NCI-H2029 (cell line): ENCODE measurements around the gene TRH.
"Not testable (repeated sequence)": the region's sequence is repeated elsewhere in the genome, so short reads cannot be mapped to it uniquely, and the experiment has no call there.

ENCODE experiments used
- DNase-seq: peaks from one replicate; lab custom pipeline; 2025; lab: John Stamatoyannopoulos, UW

The TRH gene

DNA sequence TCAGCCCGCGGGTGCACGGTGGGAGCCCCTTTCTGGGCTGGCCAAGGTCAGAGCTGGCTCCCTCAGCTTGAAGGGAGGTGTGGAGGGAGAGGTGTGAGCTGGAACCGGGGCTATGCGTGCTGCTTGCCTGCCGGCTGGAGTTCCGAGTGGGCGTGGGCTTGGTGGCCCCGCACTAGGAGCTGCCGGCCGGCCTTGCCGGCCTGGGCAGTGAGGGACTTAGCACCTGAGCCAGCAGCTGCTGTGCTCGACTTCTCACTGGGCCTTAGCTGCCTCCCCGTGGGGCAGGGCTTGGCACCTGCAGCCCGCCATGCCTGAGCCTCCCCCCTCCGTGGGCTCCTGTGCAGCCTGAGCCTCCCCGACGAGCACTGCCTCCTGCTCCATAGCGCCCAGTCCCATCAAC, 36.0 kb downstream of the TRH start:
- DNase-seq = no peak

GRCh38 chr3:130012108-130012507, 37.6 kb downstream of the TRH start:
- not testable (repeated sequence) for DNase-seq

DNA sequence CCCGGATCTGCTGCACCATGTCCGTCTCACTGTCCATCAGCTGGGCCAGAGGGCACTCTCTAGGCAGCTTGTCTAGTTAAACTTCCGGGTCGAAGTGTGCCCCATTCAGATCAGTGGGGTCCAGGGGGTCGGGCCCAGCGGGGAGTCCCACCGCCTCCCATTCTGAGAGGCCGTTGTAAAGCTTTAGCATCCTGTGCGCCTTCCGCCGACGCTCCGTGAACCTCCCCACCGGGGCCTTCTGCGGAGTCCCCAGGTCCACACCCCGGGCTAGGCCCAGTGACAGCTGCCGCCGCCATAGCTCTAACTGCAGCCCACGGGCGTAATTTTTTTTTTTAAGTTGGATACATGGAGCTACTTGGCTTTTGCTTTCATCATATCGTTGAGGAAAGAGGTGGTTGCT, 38.7 kb downstream of the TRH start:
- DNase-seq = not testable (repeated sequence)

- DNase-seq = no peak
Measured at GRCh38 chr3:130014526-130014925, 40.0 kb downstream of the TRH start.

DNA sequence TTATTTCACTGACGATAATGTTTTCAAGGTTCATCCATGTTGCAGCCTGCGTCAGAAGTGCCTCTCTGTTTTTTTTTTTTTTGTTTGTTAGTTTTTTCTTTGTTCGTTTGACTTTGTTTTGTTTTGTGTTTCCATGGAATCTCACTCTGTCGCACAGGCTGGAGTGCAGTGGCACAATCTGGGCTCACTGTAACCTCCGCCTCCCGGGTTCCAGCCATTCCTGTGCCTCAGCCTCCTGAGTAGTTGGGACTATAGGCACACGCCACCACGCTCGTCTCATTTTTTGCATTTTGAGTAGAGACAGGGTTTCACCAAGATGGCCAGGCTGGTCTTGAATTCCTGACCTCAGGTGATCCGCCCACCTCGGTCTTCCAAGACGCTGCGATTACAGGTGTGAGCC, 43.1 kb downstream of the TRH start:
- DNase-seq = not testable (repeated sequence)

GRCh38 chr3:130026146-130026829, 51.8 kb downstream of the TRH start:
- DNase-seq = not testable (repeated sequence)

DNA sequence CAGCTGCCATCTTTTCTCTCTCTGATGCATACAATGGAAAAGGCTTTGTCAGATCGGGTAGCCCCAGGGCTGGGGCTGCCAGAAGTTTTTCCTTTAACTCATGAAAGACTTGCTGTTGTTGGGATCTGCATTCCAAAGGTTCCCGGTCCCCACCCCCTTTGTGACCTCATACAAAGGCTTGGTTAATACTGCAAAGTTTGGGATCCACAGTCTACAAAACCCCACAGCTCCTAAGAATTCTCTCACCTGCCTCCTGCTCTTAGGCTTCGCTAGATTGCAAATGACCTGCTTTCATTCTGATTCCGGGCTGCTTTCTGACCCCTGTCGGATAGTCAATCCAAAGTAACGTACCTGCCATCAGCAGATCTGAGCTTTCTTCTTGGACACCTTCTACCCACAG, 52.9 kb downstream of the TRH start:
- not testable (repeated sequence) for DNase-seq
